Measurements from ENCODE around the gene ATP6V0A1.

GRCh38 chr17:42541041-42541833 is 82.6 kb downstream of the ATP6V0A1 start:
- TF ChIP-seq CTCF (IDR thresholded peaks at IDR 0.05; ENCODE audit: low read depth, low read length) (no peak), POLR2A (IDR thresholded peaks at IDR 0.05; ENCODE audit: extremely low read depth, insufficient read length) (no peak)

Measured in NB4 (cell line).